Brain microvascular endothelial cell (primary cell): ENCODE measurements around the gene SLC25A46.
"Not testable (repeated sequence)": the region's sequence is repeated elsewhere in the genome, so short reads cannot be mapped to it uniquely, and the experiment has no call there.

Experiments
- DNase-seq: peaks from one replicate; pipeline ENCODE4 v3.0.0-alpha.2; 2020
- H3K27ac ChIP-seq: fragments of 250-450 bp; sonication (Bioruptor Pico); 2 replicates; pipeline ENCODE4 v1.5.1; 2020; ENCODE audit warnings: mild to moderate bottlenecking, moderate library complexity
- H3K27me3 ChIP-seq: fragments of 250-450 bp; sonication (Bioruptor Pico); replicated peaks from 2 replicates; pipeline ENCODE4 v1.5.1; 2020; ENCODE audit warnings: mild to moderate bottlenecking
- H3K36me3 ChIP-seq: fragments of 250-450 bp; sonication (Bioruptor Pico); replicated peaks from 2 replicates; pipeline ENCODE4 v1.5.1; 2020; ENCODE audit warnings: mild to moderate bottlenecking
- H3K4me3 ChIP-seq: 2 replicates; pipeline ENCODE4 v1.5.1; 2011; ENCODE audit warnings: low read depth, mild to moderate bottlenecking, control low read depth, low read length, moderate library complexity
- CTCF ChIP-seq: IDR thresholded peaks from 2 replicates; pipeline ENCODE4 v1.5.1; 2011; ENCODE audit warnings: low read depth, mild to moderate bottlenecking, moderate library complexity, low read length, control low read depth, inconsistent platforms; ENCODE audit errors: missing control alignments
- in situ Hi-C: cut with HindIII; loops from 2 replicates; pipeline ENCODE4 v1.10.0; 2017; ENCODE audit warnings: low sequenced_read_pairs, low pct_ligation_motif_present

The SLC25A46 gene

GRCh38 chr5:110769000-110769681 lies 30.3 kb downstream of the SLC25A46 start:
- in situ Hi-C loops, result no loop called here
- H3K27ac ChIP-seq, result peak overlapping the region; percentile 33

GRCh38 chr5:110770286-110770685 lies 31.5 kb downstream of the SLC25A46 start:
- no peaks in the 10 kb centered on the region for H3K36me3 ChIP-seq
- no peak overlapping the region for H3K4me3 ChIP-seq
- no peak for DNase-seq
- H3K27me3 ChIP-seq, result no peaks in the 10 kb centered on the region
- no peak overlapping the region for H3K27ac ChIP-seq
- in situ Hi-C loops, result no loop called here
- TF ChIP-seq CTCF, result no peak

More at GRCh38 chr5:110769000-110769681, 30.3 kb downstream of the SLC25A46 start:
- TF ChIP-seq CTCF, result no peak
- no peaks in the 10 kb centered on the region for H3K36me3 ChIP-seq
- DNase-seq, result peak; percentile 44
- no peak overlapping the region for H3K4me3 ChIP-seq
- H3K27me3 ChIP-seq, result no peaks in the 10 kb centered on the region

GRCh38 chr5:110784901-110785300 lies 46.1 kb downstream of the SLC25A46 start:
- Histone ChIP-seq H3K36me3 (no peaks in the 10 kb centered on the region), H3K4me3 (no peak overlapping the region), H3K27me3 (no peaks in the 10 kb centered on the region), H3K27ac (peak overlapping the region; percentile 44)
- in situ Hi-C loops, result no loop called here
- no peak for DNase-seq
- TF ChIP-seq CTCF, result no peak

GRCh38 chr5:110785356-110785755 lies 46.5 kb downstream of the SLC25A46 start:
- DNase-seq, result peak; percentile 31
- H3K27ac ChIP-seq, result peak overlapping the region; percentile 44
- TF ChIP-seq CTCF, result no peak
- H3K27me3 ChIP-seq, result no peaks in the 10 kb centered on the region
- no peak overlapping the region for H3K4me3 ChIP-seq
- H3K36me3 ChIP-seq, result no peaks in the 10 kb centered on the region
- in situ Hi-C loops, result no loop called here

GRCh38 chr5:110788006-110788405 lies 49.2 kb downstream of the SLC25A46 start:
- H3K27me3 ChIP-seq, H3K4me3 ChIP-seq, H3K36me3 ChIP-seq, DNase-seq, H3K27ac ChIP-seq, in situ Hi-C loops: not testable (repeated sequence)

- in situ Hi-C loops, result no loop called here
- peak; percentile 42 for TF ChIP-seq CTCF
- Histone ChIP-seq H3K27ac (no peak overlapping the region), H3K4me3 (no peak overlapping the region), H3K36me3 (no peaks in the 10 kb centered on the region), H3K27me3 (no peaks in the 10 kb centered on the region)
- DNase-seq, result peak; percentile 68
Observed at GRCh38 chr5:110790673-110791072, 51.9 kb downstream of the SLC25A46 start.
